CD4-positive, alpha-beta T cell treated with Interleukin-2 at 100 ng/mL for 4 hours (primary cell): ENCODE measurements around the gene IDI2.

Experiments used
- DNase-seq: peaks from one replicate; pipeline ENCODE4 v3.0.0-alpha.2; 2020; ENCODE audit warnings: low spot score

IDI2 gene

GRCh38 chr10:980468-981093, 45.1 kb downstream of the IDI2 start:
- DNase-seq, result no peak

- no peak for DNase-seq
These were observed 46.7 kb downstream of the IDI2 start for GRCh38 chr10:978826-979421.

- no peak for DNase-seq
These were observed 49.3 kb downstream of the IDI2 start for GRCh38 chr10:976316-976715.

DNA sequence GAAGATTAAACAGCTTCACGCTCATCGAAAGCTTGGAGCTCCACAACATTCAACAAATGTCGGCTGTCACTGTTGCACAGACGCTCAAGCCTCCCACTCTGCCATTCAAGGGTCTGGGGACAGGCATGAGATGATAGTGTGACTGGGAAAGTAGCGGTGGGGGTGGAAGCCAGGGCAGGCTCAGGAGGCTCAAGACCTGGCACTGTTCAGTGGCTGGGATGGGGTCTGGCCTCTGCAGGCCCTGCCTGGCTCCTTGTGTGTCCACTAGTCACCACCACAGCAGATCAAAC, 50.9 kb downstream of the IDI2 start:
- no peak for DNase-seq

- DNase-seq, result no peak
These were observed 51.4 kb downstream of the IDI2 start for GRCh38 chr10:974038-974784.

DNA sequence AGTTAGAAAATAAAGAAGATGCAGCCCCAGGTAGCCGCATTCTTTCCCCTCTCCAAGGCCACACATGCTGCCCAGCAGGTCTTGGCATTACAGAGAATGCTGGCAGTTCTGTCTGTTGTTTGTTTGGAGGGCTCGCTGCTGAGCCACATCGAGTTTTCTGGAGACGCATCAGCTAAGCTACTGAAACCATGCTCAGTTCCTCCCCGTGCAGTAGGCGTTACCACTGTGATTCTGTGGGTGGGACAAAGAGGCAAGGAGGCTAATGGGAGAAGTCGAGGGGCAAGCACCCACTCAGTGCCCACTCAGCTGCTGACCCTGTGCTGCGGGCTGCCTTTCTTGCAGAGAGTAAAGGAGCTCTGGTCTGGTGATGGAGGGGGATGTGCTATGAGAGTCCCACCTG, 52.9 kb downstream of the IDI2 start:
- no peak for DNase-seq

DNA sequence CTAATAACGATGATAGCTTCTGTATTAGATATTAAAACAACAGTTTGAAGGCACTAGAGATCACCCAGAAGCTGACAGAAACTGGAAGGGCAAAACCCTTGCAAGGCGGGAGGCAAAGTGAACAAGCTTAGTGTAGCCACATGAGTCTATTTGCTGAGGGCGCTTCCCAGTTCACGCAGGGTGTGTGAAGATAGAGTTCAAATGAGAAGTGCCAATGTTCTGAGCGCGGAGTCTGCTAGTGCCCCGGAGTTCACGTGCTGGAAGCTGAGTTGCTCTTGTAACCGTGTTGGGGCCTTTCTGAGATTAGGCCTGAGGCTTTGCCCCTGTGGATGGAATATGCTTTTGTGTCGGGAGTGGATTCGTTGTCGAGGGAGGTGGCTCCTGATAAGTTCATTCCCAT, 54.0 kb downstream of the IDI2 start:
- DNase-seq, result no peak

- DNase-seq, result no peak
These were observed 54.5 kb downstream of the IDI2 start for GRCh38 chr10:971150-971542.

DNA sequence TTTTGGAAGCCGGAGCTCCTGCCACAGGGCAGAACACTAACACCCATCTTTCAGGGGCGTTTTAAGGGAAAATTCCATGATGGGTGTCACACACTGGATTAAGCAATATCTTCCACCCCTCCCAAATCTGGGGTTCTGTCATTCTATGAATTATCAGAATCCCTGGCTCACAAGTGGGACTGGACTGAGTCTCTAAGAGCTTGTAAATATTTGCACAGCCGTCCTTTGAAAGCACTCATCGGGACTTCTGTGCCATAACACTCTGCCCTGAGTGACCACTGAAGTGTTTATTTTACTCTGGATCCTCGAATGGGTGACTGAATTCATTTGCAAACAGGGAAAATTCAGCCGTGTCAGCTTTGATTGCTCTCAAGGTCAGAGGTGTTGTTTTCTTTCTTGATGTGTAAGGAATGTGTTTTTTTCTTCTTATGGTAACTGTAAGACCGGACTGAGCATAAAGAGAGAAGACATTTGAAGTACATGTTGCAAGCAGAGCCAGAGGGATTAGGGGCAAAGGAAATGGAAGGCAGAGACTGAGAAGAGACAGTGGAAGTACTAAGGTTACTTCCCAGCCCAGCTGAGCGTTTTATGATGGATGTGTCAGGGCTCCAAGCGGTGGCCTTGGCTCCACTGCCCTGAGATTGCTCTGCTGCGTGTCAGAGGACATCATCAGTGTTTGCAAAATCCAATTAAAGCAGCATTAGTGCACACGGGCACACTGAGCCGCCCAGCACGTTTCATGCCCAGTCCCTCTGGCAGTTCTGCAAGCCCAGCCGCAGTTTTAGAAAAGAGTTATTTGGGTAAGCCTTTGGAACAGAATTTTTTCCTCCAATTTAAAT, 55.1 kb downstream of the IDI2 start:
- no peak for DNase-seq

DNA sequence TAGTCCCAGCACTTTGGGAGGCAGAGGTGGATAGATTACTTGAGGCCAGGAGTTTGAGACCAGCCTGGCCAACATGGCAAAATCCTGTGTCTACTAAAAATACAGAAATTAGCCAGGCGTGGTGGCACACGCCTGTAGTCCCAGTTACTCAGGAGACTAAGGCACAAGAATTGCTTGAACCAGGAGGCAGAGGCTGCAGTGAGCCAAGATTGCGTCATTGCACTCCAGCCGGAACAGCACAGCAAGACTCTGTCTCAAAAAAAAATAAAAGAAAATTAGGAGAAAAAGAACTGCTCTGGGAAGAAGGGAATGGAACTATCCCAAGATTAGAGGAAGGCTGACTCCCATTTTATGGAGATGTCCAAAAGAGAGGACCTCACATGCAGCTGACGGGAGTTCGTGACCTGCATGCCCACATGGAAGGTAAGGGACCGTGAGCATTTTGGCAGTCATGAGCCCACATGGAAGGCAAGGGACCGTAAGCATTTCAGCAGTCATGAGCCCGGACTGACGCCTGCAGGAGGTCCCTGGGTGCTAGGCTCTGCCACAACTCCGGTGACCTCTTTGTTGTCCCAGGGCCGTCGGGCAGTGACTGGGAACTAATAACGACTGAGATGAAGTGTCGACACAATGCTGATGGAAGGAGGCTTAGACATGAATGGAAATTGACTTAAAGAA, 56.0 kb downstream of the IDI2 start:
- DNase-seq, result no peak
